Measurements from ENCODE around the gene PDIA6.

DNA sequence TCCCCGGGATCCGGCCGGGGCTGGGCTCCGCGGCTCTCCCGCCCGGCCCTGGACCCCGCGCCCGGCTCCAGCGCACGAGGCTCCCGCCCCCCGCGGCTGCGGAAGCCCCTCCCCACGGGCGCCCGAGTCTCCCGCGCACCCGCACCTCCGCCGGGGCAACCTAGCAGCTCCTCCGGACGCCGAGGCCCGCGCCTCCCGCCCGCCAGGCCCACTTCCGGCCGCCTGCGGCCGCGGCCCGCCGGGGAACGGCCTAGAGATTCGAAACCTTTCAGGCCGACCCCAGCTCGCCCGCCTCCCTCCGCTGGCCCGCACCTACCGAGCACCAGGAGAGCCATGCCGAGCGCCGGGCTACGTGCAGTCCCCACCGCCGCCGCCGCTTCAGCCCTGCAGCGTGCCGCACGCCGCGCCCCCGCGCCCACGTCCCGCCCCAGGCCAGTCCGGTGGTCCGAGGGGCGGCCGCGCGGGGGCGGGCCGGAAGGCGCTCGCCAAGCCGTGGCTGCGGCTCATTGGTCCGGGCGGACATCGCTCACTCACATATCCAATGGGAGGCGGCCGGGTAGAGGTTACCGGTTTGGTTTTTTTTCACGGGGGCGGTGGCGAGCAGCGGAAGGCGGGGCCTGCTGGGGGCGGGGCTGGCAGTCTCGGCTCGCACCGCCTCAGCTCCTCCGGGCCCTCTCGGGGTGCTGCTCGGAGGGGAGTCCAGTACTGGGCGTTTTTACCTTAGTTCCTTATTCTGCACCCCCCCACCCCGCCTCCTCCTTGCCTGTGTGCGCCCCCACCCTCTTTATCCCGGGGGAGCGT, at the start of gene PDIA6:
- TF ChIP-seq ZFP30 (CRISPR knock-in tag; IDR thresholded peaks at IDR 0.05), result no peak
- no peak for TF ChIP-seq CSDC2 (CRISPR knock-in tag; IDR thresholded peaks at IDR 0.05)
- TF ChIP-seq, protein P1, sequence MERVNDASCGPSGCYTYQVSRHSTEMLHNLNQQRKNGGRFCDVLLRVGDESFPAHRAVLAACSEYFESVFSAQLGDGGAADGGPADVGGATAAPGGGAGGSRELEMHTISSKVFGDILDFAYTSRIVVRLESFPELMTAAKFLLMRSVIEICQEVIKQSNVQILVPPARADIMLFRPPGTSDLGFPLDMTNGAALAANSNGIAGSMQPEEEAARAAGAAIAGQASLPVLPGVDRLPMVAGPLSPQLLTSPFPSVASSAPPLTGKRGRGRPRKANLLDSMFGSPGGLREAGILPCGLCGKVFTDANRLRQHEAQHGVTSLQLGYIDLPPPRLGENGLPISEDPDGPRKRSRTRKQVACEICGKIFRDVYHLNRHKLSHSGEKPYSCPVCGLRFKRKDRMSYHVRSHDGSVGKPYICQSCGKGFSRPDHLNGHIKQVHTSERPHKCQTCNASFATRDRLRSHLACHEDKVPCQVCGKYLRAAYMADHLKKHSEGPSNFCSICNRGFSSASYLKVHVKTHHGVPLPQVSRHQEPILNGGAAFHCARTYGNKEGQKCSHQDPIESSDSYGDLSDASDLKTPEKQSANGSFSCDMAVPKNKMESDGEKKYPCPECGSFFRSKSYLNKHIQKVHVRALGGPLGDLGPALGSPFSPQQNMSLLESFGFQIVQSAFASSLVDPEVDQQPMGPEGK (CRISPR knock-in tag; IDR thresholded peaks at IDR 0.05; ENCODE audit: borderline replicate concordance), result no peak
- no peak for TF ChIP-seq ZFP3 (CRISPR knock-in tag; IDR thresholded peaks at IDR 0.05)
- TF ChIP-seq OSR1 (CRISPR knock-in tag; IDR thresholded peaks at IDR 0.05), result no peak
- no peak for TF ChIP-seq ARNTL (CRISPR knock-in tag; IDR thresholded peaks at IDR 0.05; ENCODE audit: borderline replicate concordance, low read depth)
- no peak for TF ChIP-seq PPARA (CRISPR knock-in tag; IDR thresholded peaks at IDR 0.05; ENCODE audit: borderline replicate concordance)
- no peak for TF ChIP-seq TOX (CRISPR knock-in tag; IDR thresholded peaks at IDR 0.05; ENCODE audit: borderline replicate concordance)
- no peak for TF ChIP-seq ISL1 (CRISPR knock-in tag; IDR thresholded peaks at IDR 0.05)
- no peak for TF ChIP-seq ZC3H10 (CRISPR knock-in tag; IDR thresholded peaks at IDR 0.05)
- no peak for TF ChIP-seq TCF4 (CRISPR knock-in tag; IDR thresholded peaks at IDR 0.05; ENCODE audit: borderline replicate concordance)
- no peak for TF ChIP-seq RARB (CRISPR knock-in tag; IDR thresholded peaks at IDR 0.05)
- TF ChIP-seq, protein P2, sequence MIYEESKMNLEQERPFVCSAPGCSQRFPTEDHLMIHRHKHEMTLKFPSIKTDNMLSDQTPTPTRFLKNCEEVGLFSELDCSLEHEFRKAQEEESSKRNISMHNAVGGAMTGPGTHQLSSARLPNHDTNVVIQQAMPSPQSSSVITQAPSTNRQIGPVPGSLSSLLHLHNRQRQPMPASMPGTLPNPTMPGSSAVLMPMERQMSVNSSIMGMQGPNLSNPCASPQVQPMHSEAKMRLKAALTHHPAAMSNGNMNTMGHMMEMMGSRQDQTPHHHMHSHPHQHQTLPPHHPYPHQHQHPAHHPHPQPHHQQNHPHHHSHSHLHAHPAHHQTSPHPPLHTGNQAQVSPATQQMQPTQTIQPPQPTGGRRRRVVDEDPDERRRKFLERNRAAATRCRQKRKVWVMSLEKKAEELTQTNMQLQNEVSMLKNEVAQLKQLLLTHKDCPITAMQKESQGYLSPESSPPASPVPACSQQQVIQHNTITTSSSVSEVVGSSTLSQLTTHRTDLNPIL (CRISPR knock-in tag; IDR thresholded peaks at IDR 0.05; ENCODE audit: low read depth), result no peak
- TF ChIP-seq ZNF565 (CRISPR knock-in tag; conservative IDR thresholded peaks at IDR 0.05; ENCODE audit: low read depth), result no peak

All from SK-N-SH treated with all-trans-retinoic acid at 6 μM for 48 hours (cell line).